Measurements from ENCODE around the gene RBM12.
"Not testable (repeated sequence)": the region's sequence is repeated elsewhere in the genome, so short reads cannot be mapped to it uniquely, and the experiment has no call there.

Gene RBM12

GRCh38 chr20:35698298-35699126 is 33.8 kb upstream of the RBM12 start:
- DNase-seq (ENCODE audit: low read depth in 2 of 2), result no peak

- DNase-seq (ENCODE audit: low read depth in 2 of 2), result no peak
These were observed 33.1 kb upstream of the RBM12 start for GRCh38 chr20:35697696-35698297.

GRCh38 chr20:35695978-35696377 is 31.3 kb upstream of the RBM12 start:
- DNase-seq (ENCODE audit: low read depth in 2 of 2), result no peak

- DNase-seq (ENCODE audit: low read depth in 2 of 2), result no peak
These were observed 30.6 kb upstream of the RBM12 start for GRCh38 chr20:35695245-35695749.

- no peak for DNase-seq (ENCODE audit: low read depth in 2 of 2)
These were observed 25.6 kb upstream of the RBM12 start for GRCh38 chr20:35690265-35690664.

DNA sequence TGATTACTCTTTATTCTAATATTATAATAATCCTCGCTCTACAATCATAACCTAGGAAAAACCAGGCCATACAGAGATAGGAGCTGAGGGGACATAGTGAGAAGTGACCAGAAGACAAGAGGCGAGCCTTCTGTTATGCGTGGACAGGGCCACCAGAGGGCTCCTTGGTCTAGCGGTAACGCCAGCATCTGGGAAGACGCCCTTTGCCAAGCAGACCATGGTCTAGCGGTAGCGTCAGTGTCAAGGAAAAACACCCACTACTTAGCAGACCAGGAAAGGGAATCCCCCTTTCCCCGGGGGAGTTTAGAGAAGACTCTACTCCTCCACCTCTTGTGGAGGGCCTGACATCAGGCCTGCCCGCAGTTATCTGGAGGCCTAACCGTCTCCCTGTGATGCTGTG is 22.2 kb upstream of the RBM12 start:
- not testable (repeated sequence) for DNase-seq (ENCODE audit: low read depth in 2 of 2)

DNA sequence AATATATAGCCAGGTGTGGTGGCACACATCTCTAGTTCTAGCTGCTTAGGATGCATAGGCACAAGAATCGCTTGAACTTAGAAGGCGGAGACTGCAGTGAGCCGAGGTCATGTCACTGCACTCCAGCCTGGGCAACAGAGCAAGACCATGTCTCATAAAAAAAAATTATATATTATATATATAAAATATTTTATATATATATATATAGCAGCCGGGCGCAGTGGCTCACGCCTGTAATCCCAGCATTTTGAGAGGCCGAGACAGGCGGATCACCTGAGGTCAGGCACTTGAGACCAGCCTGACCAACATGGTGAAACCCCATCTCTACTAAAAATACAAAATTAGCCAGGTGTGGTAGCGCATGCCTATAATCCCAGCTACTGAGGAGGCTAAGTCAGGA is 20.7 kb upstream of the RBM12 start:
- DNase-seq (ENCODE audit: low read depth in 2 of 2), result not testable (repeated sequence)

DNA sequence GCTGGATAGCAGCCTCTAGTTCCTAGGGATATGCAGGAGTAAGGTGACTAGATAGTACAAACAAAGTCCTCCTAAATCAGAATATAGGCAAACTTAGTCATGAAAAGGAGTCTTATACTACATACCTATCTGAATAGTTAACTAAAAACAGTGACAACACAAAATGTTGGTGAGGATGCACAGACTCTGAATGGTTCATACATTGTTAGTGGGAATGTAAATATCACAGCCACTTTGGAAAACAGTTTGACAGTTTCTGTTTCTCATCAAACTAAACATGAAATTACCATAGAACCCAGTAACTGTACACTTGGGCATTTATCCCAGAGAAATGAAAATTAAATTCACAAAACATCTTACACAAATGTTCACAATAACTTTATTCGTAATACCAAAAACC is 17.3 kb upstream of the RBM12 start:
- no peak for DNase-seq (ENCODE audit: low read depth in 2 of 2)

DNA sequence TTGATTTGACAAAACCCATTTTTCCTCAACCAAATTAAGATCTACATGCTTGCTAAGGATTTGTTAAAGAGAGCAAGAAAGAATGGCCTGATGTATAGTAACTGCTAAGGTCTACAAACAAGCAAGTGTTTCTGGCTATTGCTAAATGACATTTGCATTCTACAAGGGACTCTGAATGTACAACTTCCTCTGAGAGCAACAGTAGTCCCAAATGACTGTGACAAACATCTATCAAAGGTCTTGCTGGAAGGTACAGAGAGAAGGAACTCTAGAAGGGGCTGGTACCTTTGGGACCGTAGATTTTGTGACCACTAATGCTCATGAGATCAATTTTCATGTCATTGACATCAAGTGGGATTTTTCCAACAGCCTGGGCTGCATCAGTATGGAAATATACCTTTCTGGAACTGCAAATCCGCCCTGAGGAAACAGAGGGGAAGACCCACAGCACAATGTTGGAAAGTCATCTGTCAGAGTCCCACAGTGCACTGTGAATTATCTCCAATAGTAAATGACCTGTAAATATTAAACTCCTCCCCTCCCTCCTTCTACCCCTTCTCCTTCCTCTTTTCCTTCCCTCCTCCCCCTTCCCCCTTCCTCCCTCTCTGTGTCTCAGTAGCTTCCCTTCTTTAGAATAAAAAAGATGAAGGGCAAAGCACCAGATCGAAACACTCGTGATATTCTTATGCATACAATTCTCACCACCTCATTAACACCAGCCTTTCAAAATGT is 15.9 kb upstream of the RBM12 start:
- DNase-seq (ENCODE audit: low read depth in 2 of 2), result no peak

- DNase-seq (ENCODE audit: low read depth in 2 of 2), result no peak
These were observed 10.2 kb upstream of the RBM12 start for GRCh38 chr20:35674921-35675320.

DNA sequence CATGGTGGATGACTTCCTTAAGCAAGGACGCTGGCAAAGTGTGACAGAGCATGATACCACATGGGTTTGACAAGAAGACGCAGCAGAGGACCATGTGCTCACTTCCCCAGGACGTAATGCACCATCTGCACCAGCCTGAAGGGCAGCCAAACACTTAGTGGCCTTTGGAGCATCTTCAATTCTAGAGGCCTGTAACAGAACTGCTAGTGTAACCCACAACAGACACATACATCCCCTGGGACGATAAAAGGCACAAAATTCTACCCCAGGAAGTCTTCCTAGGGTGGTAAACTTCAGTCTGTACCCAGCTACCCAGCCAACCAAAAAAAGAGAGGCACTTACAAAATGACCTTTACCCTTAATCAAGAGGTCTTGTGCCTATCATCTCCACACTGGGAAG is 9.2 kb upstream of the RBM12 start:
- DNase-seq (ENCODE audit: low read depth in 2 of 2), result no peak

GRCh38 chr20:35669681-35670080 is 5.0 kb upstream of the RBM12 start:
- no peak for DNase-seq (ENCODE audit: low read depth in 2 of 2)

- DNase-seq (ENCODE audit: low read depth in 2 of 2), result no peak
These were observed 4.5 kb upstream of the RBM12 start for GRCh38 chr20:35669221-35669620.

DNA sequence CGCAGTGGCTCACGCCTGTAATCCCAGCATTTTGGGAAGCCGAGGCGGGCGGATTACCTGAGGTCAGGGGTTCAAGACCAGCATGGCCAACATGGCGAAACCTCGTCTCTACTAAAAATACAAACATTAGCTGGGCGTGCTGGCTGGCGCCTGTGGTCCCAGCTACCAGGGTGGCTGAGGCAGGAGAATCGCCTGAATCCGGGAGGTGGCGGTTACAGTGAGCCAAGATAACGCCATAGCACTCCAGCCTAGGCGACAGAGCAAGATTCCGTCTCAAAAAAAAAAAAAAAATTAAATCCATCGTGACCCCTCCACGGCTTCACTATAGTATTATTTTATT is 1.2 kb upstream of the RBM12 start:
- no peak for DNase-seq (ENCODE audit: low read depth in 2 of 2)

GRCh38 chr20:35663516-35664465 is 909 bp downstream of the RBM12 start:
- peak; percentile 22 to 42 for DNase-seq (ENCODE audit: low read depth in 2 of 2)

DNA sequence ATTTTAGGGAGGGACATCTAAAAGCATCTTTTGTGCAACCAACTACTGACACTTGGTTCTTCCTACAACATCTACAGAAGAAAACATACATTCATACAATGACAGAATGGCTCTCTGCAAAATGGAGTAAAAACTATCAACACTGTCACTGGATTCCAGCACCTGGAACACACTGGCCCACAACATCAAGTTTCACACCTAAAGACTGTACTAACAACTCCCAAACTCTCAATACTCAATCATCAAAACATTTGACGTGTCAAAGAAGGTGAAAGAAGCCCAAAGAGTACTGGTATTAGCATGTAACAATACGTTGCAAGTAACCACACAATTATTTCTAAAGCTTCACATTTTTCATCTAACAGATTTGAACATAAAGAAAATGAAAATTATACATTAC is 2.1 kb downstream of the RBM12 start:
- DNase-seq (ENCODE audit: low read depth in 2 of 2), result no peak

DNA sequence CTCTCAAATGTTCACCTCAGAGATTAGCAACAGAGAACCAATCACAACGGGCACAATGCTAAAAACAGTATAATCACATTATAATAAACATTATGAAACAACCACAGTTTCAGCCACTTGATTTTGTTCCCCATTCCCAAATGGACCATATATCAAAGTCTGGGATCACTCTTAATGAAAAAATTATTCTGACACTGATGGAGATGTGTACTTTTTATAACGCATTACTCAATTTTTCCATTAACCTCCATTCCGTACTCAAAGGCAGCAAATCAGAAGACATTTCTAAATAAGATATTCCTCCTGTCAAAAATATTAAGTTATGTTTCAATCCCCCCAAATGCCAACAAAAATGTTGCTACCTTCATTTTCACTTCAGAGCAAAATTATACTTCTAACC is 2.8 kb downstream of the RBM12 start:
- DNase-seq (ENCODE audit: low read depth in 2 of 2), result no peak

- DNase-seq (ENCODE audit: low read depth in 2 of 2), result no peak
These were observed 3.6 kb downstream of the RBM12 start for GRCh38 chr20:35661053-35661452.

GRCh38 chr20:35660122-35660937 is 4.4 kb downstream of the RBM12 start:
- DNase-seq (ENCODE audit: low read depth in 2 of 2), result no peak

GRCh38 chr20:35657271-35657670 is 7.4 kb downstream of the RBM12 start:
- no peak for DNase-seq (ENCODE audit: low read depth in 2 of 2)

DNA sequence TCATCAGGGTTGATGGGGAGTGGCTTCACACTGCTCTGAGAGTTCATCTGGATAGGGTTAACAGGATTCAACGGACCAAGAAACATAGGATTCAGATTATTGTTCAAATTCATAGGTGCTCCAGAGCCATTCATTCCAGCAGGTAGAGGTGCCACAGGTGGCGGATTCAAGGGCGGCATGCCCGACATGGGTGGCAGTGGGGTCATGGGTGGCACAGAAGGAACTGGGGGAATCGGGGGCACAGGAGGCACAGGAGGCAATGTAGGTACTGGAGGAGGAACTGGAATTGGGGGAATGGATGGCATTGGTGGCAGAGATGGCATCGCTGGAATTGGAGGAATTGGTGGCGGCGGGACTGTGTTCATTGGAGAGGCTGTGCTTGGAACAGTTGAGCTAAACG is 10.3 kb downstream of the RBM12 start:
- DNase-seq (ENCODE audit: low read depth in 2 of 2), result no peak

Measured in stimulated activated CD8-positive, alpha-beta memory T cell treated with anti-CD3 and anti-CD28 coated beads, Interleukin-2, amount 100 ng/mL, for 1 hour (primary cell).